ENCODE results near the gene HCLS1.

Gene HCLS1

DNA sequence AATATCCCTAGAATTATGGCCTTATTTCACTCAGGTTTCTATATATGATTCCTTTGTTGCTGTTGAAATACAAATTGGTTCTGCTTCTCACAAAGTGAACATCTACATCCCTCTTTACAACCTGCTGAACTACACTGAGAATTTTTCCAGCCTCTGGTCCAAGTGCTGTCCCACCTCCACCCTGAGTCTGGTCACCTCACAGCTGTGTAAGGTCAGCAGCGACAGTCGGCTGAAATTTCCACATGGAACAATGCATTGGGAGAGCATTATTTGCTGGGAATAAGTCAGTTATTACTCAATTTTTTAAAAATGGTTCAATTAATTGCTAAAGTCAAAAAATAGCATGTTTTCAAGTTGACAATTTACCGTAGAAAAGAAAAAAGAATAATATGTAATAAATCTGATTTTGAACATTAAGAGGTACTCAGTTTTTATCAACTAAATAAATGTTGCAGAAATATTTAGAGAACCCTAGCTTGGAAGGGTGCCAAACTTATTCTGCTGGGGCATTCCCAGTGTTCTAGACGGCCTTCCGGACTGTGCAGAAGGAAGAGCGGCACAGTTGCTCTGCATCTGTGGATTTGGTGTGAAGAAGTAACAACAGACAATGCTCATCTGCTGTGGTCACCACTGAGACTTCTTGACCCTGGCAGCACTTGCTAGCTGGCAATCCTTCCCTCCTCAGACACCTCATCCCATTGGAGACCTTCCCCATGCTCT, 1.8 kb downstream of the HCLS1 start:
- CTCF ChIA-PET = no interaction called here
- H3K9me3 ChIP-seq (ENCODE audit: control insufficient read depth, insufficient read depth, low read depth, low read length) = no peaks in the 10 kb centered on the region
- H3K36me3 ChIP-seq (ENCODE audit: control insufficient read depth in 2 of 2, insufficient read depth in 1 of 2, low read length in 2 of 2) = peaks cover 0 to 21% of the 10 kb centered on the region in 2 experiments; a peak in 2 of 3 replicates
- H3K4me1 ChIP-seq (ENCODE audit: control insufficient read depth, insufficient read depth, low read length) = no peaks in the 10 kb centered on the region
- H3K4me3 ChIP-seq (ENCODE audit: low read depth, low read length) = no peak overlapping the region
- no peak overlapping the region for H3K27ac ChIP-seq (ENCODE audit: extremely low read depth, low read depth, low read length)
- TF ChIP-seq ZXDB (tag by site-specific recombination; IDR thresholded peaks at IDR 0.05) (no peak), EGR2 (tag by site-specific recombination; IDR thresholded peaks at IDR 0.05; ENCODE audit: low read depth) (no peak), ZBTB7A (tag by site-specific recombination; IDR thresholded peaks at IDR 0.05; ENCODE audit: low read depth) (no peak), ZNF777 (tag by site-specific recombination; IDR thresholded peaks at IDR 0.05; ENCODE audit: borderline replicate concordance) (no peak), ZNF394 (tag by site-specific recombination; IDR thresholded peaks at IDR 0.05; ENCODE audit: borderline replicate concordance) (no peak), ZNF776 (tag by site-specific recombination; IDR thresholded peaks at IDR 0.05; ENCODE audit: borderline replicate concordance) (no peak), ZNF155 (tag by site-specific recombination; IDR thresholded peaks at IDR 0.05) (no peak), ZNF510 (tag by site-specific recombination; IDR thresholded peaks at IDR 0.05; ENCODE audit: insufficient replicate concordance) (no peak), ZNF624 (tag by site-specific recombination; IDR thresholded peaks at IDR 0.05) (no peak), ZNF658 (tag by site-specific recombination; IDR thresholded peaks at IDR 0.05) (no peak), ZIC2 (tag by site-specific recombination; IDR thresholded peaks at IDR 0.05) (no peak), ZEB2 (tag by site-specific recombination; IDR thresholded peaks at IDR 0.05) (no peak), HOXC10 (CRISPR knock-in tag; IDR thresholded peaks at IDR 0.05) (no peak), HOXD13 (CRISPR knock-in tag; IDR thresholded peaks at IDR 0.05; ENCODE audit: borderline replicate concordance) (no peak), ZNF175 (tag by site-specific recombination; IDR thresholded peaks at IDR 0.05) (no peak), ZFP69B (tag by site-specific recombination; IDR thresholded peaks at IDR 0.05) (no peak)
- TF ChIP-seq, protein P1, sequence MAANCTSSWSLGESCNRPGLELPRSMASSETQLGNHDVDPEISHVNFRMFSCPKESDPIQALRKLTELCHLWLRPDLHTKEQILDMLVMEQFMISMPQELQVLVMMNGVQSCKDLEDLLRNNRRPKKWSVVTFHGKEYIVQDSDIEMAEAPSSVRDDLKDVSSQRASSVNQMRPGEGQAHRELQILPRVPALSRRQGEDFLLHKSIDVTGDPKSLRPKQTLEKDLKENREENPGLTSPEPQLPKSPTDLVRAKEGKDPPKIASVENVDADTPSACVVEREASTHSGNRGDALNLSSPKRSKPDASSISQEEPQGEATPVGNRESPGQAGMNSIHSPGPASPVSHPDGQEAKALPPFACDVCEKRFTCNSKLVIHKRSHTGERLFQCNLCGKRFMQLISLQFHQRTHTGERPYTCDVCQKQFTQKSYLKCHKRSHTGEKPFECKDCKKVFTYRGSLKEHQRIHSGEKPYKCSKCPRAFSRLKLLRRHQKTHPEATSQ (tag by site-specific recombination; IDR thresholded peaks at IDR 0.05) = no peak
- TF ChIP-seq, protein P2, sequence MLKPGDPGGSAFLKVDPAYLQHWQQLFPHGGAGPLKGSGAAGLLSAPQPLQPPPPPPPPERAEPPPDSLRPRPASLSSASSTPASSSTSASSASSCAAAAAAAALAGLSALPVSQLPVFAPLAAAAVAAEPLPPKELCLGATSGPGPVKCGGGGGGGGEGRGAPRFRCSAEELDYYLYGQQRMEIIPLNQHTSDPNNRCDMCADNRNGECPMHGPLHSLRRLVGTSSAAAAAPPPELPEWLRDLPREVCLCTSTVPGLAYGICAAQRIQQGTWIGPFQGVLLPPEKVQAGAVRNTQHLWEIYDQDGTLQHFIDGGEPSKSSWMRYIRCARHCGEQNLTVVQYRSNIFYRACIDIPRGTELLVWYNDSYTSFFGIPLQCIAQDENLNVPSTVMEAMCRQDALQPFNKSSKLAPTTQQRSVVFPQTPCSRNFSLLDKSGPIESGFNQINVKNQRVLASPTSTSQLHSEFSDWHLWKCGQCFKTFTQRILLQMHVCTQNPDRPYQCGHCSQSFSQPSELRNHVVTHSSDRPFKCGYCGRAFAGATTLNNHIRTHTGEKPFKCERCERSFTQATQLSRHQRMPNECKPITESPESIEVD (tag by site-specific recombination; IDR thresholded peaks at IDR 0.05) = no peak
- TF ChIP-seq, protein P3, sequence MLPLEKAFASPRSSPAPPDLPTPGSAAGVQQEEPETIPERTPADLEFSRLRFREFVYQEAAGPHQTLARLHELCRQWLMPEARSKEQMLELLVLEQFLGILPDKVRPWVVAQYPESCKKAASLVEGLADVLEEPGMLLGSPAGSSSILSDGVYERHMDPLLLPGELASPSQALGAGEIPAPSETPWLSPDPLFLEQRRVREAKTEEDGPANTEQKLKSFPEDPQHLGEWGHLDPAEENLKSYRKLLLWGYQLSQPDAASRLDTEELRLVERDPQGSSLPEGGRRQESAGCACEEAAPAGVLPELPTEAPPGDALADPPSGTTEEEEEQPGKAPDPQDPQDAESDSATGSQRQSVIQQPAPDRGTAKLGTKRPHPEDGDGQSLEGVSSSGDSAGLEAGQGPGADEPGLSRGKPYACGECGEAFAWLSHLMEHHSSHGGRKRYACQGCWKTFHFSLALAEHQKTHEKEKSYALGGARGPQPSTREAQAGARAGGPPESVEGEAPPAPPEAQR (tag by site-specific recombination; IDR thresholded peaks at IDR 0.05) = no peak
- TF ChIP-seq, protein P4, sequence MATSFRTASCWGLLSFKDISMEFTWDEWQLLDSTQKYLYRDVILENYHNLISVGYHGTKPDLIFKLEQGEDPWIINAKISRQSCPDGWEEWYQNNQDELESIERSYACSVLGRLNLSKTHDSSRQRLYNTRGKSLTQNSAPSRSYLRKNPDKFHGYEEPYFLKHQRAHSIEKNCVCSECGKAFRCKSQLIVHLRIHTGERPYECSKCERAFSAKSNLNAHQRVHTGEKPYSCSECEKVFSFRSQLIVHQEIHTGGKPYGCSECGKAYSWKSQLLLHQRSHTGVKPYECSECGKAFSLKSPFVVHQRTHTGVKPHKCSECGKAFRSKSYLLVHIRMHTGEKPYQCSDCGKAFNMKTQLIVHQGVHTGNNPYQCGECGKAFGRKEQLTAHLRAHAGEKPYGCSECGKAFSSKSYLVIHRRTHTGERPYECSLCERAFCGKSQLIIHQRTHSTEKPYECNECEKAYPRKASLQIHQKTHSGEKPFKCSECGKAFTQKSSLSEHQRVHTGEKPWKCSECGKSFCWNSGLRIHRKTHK (tag by site-specific recombination; IDR thresholded peaks at IDR 0.05) = no peak
- POLR2A ChIA-PET = no interaction called here
